HPDE6-E6E7 (cell line): Measurements from ENCODE around the gene CTNNA2.

Source experiments
- DNase-seq: peaks from one replicate; pipeline ENCODE4 v3.0.0; 2011; ENCODE audit warnings: missing footprints; ENCODE audit errors: extremely low spot score

CTNNA2 gene

DNA sequence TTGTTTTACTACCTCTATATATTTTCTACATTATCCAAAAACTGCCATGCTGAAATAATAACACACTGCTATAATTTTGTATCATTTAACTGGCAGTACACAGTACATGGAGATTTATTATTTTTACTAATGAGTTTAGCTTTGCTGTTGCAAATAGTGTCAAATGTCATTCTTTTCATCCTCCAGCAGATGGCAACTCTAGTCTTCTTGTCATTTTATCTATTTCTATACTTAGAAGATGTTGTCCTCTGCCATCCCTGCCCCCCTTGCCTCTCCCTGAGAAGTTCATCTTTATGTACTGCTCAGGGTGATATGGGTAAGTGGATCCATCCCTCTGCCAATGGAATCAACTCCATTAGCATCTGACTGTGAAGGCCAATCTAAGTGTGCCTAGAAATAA, 813.4 kb downstream of the CTNNA2 start:
- no peak for DNase-seq

DNA sequence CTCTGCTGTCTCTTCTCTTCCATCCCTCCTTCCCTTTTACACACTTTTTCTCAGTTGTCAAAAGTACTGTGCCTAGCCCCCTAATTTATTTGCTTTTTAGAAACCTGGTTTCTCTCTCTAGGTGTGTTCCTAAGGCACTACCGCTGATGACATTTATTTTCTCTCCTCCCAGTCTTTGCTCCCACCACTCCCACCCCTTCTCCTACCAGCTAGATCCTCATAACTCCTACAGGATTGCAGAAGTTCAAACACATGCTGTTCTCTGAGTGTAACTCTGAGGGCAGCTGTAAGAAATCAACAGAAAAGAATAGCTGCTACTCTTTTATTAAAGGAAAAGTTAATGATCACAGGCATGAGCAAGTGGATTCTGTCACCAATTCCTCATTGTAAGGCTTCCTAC, 814.0 kb downstream of the CTNNA2 start:
- no peak for DNase-seq

DNA sequence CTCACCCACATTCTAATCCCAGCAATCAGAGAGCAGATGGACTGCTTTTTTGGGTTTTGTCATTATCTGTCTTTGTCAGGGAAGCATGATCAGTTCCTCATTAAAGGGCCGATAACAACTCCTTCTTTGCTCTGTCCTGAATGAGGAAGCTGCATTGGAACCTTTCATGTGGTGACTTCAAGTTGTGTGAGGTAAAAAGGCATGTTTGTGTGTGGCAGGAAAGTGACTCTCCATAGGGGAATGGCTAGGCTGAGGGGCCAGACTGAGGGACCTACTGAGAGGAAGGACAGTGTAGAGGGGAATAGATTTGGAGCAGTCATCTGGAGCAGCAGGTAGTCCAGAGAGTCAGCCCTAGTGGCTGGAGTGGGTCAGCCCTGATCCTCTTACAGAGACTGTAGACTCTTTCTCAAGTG, 815.3 kb downstream of the CTNNA2 start:
- no peak for DNase-seq

DNA sequence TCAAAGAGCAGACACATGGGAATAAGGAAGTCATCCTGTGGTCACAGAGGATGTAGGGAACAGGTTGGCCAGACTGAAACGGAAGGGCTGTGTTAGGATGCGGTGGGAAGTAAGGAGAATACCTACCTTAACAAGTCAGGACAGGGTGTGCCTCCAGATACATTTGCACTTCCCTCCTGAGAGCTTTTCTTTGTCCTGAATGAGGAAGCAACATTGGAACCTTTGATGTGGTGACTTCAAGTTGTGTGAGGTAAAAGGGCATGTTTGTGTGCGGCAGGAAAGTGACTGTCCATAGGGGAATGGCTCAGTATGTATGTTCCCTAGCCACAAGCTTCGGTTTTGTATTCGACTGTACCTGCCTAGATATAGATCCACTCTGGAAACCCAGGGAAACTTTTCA, 816.6 kb downstream of the CTNNA2 start:
- DNase-seq = no peak

DNA sequence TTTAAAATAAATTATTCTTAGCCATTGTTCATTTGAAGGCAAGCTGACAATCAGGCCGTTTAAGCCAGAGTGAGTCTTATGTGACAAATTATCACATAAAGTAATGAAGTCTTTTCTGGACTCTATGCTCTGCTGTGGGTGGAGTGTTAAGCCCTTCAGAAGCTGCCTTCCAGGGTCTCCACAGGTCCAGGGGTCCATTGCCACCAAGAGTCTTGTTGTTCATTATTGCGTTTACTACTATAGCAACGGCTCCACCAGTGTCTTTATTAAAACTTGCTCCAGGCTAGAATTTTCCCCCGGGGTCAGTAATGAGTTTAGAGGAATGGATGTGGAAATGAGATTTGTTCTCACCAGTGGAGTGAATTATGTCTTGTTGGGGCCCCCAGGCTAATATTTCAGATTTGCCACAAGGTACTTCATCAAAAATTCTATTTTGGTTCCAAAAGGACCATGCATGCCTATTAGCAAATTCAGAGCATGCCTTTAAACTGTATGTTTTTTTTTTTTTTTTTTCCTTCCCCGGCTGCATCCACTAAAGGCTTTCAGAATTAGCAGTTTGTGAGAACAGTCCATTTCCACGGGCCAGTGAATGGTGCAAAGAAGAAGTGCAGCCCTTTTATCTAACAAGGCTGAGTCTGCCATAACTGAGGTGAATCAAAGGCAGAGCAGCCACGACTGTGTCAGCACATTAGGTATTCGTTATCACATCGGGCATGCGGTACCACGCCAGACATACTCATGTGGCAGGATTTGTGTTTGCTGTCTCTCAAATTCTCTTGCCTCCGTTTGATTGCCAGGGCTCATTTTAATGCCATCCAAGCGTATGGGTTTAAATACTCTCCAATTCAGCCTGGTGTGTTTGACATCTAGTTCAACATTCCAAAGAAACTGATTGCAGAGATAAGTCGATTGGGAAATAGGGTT, 817.9 kb downstream of the CTNNA2 start:
- no peak for DNase-seq

DNA sequence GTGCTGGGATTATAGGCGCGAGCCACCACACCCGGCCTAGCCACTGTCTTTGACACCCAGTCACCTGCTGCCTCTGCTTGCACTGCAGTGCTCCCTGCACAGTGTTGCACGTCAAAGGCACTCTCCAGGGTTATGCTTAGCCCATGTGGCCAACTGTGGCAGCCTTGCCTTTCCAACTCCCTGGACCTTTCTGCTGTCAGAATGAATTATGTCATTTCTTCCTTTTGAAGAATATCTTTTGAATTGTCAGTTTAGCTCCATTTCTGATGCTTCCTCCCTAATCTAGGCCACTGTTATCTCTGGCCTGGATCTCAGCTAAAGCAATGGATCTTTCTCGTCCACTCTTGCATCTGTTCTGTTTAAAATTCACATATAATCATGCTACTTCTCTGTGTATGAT, 821.0 kb downstream of the CTNNA2 start:
- DNase-seq = no peak

DNA sequence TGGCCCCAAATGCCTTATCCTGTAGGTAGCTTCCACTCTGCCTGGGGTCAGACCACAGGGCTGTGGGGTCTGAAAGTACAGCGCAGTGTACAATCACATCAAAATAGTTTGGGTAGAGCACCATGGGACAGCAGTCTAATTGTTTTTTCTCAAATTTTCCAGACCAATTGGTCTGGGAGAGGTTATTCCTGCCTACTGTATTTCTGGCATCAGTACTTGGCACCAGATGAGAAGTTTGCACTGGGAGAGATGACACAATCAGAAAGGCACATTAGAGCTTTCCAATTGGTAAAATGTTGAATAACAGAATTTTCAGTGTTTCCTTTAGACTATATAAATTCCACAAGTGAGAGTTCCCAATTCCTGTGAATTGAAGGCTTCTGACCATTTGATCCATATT, 822.6 kb downstream of the CTNNA2 start:
- no peak for DNase-seq

DNA sequence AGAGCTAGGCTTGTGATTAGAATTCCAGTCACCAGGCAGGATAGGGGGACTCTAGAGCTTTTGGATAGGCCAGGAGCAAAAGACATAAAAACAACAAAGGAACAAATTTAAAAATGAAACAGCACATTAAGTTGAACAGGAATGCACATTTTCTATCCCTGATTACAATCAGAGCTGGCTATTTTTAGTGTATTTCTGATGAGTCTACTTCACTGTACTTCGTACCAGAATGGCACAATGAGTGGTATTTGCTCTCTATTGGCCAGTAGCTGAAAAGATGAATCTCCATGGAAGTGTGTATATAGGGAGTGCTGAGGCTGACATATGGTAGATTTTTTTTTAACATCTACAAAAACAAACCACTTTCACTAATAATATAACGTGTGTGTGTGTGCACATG, 825.9 kb downstream of the CTNNA2 start:
- no peak for DNase-seq

DNA sequence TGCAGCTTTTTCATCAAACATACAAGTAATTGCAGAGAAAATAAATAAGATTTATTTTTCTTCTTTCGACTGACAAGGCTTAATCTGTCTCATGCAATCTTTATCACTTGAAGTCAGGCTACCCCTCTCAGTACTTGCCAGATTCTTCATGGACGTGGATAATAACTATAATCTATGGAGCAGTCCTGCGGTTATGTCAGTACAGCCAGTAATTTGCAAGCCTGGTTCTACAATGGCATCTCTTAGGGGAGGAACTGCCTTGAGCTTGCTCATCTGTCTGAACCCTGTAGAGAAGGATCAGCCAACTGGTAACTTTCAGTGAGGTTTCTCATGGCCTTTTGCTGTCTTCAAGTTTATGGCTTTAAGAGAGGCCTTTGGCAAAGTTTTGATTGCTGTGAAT, 827.2 kb downstream of the CTNNA2 start:
- no peak for DNase-seq

DNA sequence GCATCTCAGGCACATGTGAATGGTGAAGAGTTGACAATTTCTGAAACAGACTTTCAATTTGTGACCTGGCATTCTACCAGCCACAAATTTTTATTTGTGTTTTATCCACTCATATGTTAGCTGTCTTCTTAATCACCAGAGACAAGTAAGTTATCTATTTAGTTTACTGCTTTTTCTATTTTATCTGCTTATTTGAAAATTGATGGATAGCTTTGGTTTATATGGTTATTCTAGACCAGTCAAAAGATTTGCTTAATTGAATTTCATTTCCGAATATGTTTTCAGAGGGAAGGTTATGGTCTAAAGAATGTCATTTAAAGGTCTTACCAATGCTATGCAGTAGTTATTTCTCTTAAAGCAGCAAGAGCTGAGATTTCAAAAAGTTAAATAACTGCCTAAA, 835.2 kb downstream of the CTNNA2 start:
- DNase-seq = no peak

DNA sequence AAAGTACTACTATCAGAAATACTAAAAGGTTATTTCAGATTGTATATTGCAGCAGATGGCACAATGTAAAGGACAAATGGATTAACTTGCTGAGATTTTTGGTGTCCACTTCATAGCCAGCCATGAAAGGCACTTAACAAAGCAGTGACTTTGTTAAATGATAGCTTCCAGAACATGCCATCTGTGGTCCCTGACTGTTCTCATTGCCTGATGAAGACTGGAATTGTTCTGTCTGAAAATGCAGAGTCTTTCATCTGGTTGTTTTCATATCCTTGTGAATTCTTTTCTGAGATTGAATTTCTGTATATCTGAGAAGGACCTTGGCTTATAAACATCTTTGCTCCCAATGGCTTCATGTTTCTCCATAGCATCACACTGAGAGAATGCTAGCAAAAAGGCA, 836.1 kb downstream of the CTNNA2 start:
- DNase-seq = no peak

DNA sequence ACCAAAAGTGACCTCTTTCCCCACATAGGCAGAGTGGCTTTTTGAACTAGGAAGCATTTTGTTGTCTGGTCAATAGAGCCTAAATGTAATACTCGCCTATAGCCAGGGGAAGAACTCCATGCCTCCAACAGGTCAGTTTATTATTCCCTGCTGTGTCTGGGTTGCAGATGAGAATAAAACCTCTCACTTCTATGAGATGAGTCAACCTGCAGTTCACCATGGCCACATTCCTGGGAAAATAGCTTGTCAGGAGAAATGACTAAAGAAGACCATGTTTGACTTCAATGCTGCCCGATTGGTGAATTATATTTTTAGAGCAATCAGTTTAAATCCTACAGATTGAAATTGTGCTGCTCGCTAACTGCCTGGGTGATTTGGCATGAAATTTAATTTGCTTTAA, 838.4 kb downstream of the CTNNA2 start:
- no peak for DNase-seq

DNA sequence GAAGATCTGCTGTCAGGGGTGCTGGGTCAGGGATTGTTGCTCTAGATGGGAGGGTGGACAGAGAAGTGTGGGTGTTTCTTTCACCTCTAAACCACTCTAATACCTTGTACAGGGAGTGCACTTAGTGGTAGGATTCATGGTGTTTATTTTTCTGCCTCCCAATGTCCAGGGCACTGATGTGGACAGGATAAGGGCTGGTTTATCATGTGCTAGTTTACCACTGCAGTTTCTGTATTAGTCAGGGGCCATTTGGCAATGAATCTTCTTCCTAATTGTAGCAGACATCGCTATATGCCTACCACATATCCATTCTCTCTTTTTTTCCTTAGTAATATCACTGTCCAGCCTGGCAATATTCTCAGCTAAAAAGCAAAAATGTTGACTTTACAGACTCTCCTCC, 842.0 kb downstream of the CTNNA2 start:
- DNase-seq = no peak

DNA sequence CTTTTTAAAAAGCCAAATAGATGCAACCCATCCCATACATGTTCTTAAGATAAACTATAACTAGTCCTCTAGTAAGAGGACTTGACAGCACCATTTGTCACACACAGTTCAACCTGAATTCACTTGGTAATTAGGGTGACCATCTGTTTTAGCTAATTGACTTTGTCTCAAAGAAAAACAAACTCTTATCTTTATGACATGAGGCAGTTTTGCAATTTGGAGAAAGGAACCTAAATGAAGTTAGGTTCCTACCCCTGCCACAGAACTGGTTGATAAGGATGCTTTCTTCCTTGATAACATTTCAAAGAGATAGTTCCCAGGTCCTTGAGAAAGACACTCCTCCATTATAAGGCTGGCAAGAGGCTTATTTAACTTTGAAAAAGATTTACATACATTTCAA, 849.1 kb downstream of the CTNNA2 start:
- no peak for DNase-seq

DNA sequence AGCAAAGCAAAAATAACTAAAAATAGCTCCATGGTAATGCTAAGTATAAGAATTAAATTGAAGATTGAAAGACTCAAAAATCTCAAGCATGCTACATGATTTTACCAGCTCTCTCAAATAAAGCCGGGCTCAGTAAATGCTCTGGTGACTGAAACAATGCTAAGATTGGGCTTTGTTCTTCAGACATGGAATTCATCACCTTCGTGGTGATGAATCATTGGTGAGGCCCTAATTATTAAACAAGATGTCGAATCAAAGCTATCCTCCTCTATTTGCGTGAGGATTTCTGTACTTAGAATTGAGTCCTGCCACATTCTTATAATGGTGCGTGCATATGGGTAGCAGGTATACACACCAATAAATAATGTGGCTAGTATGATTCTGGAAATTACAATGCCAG, 850.5 kb downstream of the CTNNA2 start:
- no peak for DNase-seq

DNA sequence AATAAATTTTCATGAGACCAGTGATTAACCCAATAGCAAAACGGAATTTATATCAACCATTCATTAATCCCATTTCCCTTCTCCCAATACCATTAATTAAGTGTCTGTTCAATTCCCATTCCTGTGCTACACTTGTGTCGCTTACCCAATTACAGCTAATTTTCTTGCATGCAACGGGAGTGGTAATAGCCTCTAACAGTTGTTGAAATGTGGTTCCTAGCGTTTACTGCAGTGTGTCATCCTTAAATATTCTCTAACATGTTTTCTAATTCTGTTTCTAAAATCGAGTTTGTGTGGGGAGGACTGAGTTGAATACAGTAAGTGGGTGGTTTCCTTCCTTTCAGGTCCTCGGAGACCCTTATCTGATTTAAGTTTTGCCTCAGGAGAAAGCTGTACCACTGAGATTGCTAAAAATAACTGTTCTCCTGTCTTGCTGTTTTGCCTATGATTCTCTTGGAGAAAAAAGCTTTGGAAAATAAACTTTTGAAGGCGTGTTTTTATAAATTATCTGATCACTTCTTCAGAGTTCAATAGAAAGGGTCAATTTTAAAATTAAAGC, 851.0 kb downstream of the CTNNA2 start:
- no peak for DNase-seq

DNA sequence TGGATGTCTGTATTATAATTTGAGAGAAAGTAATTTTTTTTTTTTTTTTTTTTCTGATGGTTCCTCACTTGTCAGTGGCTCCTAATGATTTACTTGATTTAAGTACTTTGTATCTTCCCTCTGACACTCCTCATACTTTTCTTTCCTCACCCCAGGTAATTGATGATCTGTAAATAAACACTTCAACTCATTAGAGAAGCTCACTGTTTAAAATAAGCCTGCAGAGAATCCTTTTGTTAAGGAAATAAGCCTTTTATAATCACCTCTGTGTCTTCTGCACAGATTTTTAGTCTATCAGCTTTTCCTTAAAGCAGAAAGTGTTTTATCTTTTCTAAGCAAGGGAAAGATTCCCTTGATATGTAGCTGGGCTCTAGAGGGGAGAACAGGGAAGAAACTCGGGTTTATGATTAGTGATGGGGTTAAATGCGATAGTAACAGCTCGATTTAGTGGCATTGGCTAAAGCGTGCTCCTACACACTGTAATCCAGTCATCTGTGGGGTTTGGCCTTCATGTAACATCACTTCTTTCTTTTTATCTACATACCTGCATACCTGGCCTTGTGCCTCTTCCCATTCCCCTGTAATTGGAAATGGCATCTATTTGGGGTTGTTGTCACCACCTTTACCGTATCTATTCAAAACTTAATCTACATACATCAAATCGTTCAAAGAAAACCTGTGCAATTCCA, 851.8 kb downstream of the CTNNA2 start:
- DNase-seq = no peak

DNA sequence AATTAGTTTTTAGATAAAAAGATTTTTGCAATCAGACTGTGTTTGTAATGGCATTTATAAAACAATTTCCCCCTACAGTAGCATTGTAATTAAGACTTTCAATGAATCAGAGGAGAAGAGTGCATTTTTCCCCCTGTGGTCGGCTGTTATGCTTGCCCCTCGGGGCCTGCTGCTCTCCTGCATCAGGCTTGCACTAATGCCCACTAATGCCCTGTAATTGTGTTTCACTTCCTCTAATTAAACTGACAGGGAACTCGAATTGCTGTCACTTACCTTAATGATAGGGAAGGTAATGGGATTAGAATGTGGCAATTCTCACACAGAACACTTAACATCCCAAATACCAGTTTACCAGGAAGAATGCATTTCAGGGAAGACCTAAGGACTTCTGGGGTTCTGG, 852.9 kb downstream of the CTNNA2 start:
- DNase-seq = no peak

DNA sequence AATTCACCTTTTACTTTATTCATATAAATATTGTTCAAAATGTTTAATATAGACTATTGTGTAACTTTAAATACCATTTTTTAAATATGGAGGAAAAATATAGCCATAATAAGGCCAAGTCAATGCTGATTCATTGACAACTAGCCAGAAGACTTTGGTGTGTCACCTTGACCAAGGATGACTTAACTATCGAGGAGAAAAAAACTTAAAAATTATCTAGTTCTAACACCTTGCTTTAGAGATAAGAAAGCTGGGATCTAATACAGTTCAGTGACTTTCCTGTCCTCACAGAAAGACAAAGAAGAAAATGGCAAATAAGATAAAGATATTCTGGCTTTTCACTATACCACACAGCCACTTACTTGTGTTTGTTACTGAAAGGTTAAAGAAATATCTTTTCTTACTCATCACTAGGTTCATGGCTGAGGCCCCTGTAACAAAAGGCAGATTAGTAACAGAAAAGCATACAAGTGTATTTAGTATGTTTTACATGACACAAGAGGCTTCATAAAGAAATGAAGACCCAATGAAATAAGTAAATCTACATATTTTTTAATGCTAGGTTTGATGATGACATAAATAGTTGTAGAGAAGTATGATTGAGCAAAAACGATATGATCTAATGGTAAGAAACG, 857.6 kb downstream of the CTNNA2 start:
- no peak for DNase-seq

DNA sequence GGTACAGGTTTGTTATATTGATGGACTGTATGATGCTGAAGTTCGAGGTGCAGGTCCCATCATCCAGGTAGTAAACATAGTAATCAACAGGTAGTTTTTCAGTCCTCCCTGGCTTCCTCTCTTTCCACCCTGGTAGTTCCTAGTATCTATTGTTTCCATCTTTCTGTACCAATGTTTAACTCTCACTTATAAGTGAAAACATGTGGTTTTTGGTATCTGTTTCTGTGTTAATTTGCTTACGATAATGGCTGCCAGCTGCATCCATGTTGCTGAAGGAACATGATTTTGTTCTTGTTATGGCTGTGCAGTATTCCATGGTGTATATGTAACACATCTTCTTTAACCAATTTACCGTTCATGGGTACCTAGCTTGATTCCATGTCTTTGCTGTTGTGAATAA, 861.3 kb downstream of the CTNNA2 start:
- DNase-seq = no peak

DNA sequence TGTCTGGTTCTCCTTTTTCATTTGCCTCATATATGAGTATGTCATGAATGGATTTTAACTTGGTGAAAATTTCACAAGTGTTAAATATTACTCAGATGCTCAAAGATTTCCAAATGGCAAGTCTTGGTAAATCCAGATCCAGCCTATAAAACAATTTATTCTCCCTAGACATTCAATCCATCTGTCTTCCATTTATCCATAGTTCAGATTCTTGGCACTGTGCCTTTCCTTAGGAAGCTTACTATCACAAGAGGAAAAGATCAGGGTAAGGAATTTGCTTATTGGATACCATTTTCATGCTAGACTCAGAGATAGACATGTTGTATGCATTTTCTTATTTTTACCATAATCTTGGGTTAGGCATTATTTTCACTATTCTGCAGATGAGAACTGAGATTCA, 864.2 kb downstream of the CTNNA2 start:
- no peak for DNase-seq

DNA sequence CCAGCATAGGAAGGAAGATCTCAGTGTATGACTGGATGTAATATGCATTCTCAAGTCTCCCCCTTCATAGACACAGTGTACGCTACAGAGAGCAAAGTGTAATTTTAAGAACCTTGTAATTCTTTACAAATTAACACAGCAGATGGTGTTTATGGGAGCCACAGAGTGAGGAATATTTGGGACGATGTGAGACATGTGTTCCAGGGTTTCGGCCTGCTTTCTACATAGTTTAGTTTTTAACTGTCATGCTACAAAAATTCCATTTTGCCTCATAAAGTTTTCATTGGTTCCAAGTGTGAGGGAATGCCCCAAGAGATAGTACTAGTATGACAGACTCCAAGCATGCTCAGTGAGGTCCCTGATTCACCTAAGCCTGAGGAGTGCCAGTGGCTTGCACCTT, 867.9 kb downstream of the CTNNA2 start:
- no peak for DNase-seq

DNA sequence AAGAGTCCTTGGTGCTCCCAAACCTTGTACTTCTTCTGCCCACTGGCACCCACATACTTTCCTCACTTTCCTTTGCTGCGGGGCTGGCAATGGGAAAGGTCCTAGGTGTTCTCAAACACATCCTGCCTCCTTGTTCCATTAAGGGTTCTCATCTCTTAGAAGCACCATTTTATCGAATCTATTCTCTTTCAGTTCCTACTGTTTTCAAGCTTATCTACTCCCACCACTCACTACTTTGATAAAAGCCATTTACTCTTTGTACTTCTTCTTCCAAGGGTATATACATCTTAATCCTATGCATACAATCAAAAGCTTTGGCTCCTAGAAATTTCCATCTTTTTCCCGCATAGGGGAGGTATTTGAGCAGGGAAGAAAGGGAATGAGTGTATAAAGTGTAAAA, 868.8 kb downstream of the CTNNA2 start:
- no peak for DNase-seq
